GM19467 (cell line): ENCODE data around the gene SLC6A2.

Experiments used
- ATAC-seq: cut with Tn5 transposase; IDR thresholded peaks from one replicate; pipeline ENCODE4 v1.9.1; 2021; ENCODE audit warnings: mild to moderate bottlenecking, moderate library complexity; ENCODE audit not compliant: unreplicated experiment

Gene SLC6A2

DNA sequence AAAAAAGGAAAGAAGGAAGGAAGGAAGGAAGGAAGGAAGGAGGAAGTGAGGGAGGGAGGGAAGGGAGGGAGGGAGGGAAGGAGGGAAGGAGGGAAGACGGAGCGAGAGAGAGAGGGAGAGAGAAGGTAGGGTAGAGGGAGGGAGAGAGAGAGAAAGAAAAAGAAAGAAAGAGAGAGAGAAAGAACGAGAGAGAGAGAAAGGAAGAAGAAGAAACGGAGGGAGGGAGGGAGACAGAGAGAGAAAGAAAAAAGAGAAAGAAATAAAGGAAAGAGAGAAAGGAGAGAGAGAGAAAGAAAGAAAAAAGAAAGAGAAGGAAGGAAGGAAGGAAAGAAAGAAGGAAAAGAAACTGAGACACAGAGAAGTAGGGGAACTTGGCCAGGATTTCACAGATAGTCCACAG lies 8.4 kb upstream of the SLC6A2 start:
- ATAC-seq = no peak

DNA sequence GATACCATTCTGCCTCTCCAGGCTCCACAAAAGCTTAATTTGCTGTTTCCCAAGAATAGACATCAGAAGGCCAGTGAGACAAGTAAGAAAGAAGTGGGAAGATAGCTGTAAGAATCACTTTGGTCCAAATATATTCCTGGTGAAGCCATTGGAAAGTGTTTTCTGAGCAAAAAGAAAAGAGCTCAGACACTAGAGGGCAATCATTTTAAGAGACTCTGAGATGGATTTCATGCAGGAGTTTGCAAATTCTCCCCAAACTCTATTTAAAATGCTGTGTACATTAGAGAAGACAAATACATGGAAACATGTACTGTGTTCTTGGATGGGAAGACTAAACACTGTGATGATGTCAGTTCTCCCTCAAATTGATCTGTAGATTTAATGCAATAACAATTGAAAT lies 8.0 kb upstream of the SLC6A2 start:
- ATAC-seq = no peak

DNA sequence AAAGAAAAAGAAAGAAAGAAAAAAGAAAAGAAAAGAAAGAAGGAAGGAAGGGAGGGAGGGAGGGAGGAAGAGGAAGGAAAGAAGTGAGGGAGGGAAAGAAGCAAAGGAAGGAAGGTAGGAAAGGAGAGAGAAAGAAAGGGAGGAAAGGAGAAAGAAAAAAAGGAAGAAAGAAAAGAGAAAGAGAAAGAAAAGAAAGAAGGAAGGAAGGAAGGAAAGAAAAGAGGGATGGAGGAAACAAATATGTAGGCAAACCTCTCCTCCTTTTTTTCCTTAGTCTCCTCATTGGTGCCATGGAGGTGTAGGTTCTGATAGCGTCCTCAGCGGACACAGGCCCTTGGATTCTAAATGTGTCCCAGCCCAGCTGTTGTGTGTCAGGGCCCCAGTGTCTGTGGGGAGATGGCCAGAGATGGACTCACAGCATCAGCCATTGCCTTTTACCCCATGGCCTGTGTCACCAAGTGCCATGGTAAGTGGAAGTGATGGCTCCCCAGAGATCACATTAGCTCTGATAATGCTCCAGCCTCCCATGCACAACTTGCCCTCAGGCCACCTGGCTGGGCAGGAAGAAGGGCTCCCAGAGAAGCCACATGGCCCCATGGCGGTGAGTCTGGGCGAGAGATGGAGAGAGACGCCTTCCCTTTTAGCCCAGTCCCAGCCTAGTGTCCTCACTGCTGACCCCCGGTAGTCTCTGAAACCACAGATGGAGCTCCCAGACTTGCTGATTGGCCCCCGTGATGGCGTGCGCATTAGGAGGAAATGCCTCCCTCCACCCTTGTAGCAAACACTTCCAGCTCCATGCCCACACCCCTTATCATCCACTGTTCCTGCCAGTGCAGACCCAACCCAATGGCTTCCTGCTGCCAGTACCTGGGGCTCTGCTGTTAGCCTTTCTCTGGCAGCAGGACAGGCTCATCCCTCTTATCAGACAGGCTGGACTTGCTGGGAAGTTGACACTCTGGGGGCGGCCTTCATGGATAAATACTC lies 3.7 kb upstream of the SLC6A2 start:
- ATAC-seq = no peak

DNA sequence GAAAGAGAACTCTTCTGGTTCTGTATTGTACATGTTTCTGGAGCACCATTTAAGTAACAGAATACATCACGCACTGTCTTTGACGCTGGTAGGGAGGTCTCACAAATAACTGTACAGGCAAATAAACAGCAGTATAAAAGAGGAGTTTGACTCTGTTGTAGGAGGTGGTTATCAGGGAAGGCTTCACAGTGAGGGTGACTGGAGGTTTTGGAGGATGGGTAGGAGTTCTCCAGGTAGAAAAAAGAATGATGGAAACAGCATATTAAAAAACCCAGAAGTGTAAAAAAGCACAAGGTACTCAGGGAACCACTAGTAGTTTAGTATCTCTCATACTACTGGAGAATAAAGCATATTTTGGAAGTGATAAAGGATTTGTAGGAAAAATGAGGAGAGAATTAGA lies 2.7 kb upstream of the SLC6A2 start:
- no peak for ATAC-seq

DNA sequence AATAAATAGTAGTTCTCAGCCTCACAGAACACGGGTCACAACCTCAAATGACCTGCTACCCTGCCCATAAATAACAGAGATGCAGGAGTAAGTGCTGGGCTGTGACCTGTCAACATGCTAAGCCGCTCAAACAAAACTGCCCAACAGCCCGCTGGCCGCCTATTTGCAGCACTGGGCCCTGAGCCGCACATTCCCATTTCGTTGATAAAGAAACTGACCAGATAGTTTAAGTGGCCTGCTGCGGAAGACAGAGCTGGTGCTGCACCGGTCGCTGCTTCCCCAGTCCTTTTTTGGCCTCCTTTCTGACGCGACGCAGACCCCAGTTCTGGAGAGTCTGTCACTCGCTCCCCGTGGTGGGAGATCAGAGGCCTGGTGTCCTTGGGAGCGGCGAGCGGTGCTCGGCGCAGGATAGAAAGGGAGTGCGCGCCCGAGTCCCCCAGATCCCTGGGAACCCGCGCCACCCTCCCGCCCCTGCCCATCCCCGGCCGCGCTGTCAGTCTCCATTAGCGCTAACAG lies 349 bp upstream of the SLC6A2 start:
- no peak for ATAC-seq

DNA sequence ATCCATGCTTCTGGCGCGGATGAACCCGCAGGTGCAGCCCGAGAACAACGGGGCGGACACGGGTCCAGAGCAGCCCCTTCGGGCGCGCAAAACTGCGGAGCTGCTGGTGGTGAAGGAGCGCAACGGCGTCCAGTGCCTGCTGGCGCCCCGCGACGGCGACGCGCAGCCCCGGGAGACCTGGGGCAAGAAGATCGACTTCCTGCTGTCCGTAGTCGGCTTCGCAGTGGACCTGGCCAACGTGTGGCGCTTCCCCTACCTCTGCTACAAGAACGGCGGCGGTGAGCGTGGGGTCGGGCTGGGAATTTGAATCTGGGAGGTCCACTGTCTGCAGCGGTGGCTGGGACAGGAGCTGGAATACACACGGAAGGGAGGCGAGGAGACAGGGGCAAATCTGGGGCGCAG lies 904 bp downstream of the SLC6A2 start:
- no peak for ATAC-seq

DNA sequence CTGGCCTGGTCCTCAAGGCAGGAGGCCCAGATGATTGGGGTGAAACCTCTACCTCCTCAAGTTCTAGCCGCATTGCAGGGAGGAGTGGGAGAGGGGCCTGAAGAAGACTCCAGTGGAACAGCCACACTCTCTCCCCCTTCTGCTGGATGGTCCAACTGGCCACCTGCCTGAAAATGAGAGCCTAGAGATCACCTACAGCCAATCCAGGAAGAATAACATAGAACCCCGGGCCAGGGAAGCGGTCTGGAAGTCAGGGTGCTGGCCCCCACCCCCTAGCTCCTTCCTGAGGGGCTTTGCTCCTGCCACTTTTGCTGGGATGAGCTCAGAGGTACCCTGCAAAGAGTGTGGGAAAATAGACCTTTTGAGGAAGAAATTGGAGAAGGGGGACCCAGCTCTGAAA lies 1.8 kb downstream of the SLC6A2 start:
- ATAC-seq = no peak

DNA sequence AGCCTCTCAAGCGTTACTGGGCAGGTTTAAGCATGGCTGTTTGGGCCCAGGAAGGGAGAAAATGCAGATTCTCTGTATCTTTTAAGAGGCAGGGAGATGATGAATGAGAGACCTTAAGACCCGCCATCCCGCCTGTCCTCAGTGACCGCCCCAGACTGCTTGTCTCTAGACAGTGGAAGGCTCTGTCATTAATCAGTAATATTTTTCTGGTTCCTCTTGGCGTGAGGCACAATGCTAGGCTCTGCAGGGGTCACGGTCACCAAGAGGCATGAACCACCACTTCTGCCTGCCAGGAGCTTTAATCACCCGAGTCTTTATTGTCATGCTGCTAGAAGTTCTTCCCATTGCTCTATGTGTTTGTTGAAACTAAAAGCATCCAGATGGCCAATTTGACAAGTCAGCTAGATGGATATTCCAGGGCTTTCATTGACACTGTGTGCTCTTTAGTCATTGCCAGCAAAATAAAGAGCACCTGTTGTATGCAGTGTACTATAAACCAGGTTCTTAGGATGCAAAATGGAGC lies 3.2 kb downstream of the SLC6A2 start:
- no peak for ATAC-seq

DNA sequence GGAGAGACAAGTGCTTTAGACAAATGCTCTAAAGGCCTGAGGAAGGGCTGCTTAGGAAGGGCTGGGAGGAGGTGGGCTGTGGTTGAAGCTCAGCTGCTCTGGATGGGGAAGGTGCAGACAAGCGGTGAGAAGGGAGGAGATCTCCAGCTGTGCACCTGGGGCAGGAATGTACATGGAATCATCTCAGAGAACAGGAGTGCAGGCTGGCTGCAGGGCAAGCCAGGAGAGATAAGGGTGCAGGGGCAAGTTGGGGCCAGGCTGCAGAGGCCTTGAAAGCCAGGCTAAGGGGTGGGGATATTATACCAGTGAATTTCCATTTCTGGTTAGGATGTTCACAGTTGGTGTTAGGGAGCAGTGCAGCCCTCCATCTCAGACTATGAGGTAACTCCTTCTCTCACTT lies 4.2 kb downstream of the SLC6A2 start:
- ATAC-seq = no peak

DNA sequence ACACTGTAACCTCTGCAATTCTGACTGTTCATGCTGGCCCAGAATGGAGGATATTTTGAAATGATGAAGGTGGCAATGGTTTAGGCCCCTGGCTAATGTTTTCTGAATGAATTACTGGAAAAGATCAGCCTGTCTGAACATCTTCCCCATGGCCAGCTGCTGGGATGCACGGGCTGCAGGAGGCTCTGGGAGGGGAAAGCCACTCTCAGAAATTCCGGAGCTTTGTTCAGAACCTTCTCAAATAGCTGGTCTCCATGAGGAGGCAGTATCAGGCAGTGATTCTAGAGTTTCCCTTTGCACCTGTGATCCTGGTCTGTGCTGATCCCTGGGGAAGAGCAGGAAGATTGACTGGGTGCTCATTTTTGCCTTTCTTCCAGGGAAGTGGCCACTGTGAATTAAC lies 5.0 kb downstream of the SLC6A2 start:
- no peak for ATAC-seq

DNA sequence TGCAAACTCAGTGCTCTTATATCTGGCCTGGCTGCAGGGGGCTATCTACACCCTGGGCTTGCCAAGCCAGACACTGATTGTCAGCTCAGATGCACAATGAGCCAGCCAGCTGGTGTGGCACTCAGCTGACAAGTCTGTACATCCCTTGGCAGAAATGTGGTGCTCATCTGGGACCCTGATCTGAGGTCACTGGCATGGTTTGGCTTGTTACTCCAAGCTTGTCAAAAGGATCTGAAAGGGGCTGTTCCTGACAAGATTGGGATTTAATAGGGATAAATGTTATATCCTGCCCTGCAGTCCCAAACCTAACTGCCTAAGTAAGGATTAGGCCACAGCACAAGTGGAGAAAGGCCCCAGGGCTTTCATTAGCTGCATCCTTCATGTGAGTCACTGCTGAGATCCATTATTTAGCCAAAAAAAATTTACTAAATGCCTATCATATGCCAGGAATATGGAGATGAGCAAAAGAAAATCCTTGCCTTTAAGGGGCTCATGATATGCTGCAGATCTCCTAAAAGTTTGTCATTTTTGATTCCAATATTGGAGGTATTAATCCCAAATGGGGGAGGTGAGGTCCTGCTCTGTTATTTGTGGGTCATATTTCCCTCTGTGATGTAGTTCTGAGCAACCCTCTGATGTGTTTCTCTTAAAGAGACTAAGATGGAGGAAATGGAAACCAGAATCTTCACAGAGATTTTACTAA lies 6.3 kb downstream of the SLC6A2 start:
- no peak for ATAC-seq

DNA sequence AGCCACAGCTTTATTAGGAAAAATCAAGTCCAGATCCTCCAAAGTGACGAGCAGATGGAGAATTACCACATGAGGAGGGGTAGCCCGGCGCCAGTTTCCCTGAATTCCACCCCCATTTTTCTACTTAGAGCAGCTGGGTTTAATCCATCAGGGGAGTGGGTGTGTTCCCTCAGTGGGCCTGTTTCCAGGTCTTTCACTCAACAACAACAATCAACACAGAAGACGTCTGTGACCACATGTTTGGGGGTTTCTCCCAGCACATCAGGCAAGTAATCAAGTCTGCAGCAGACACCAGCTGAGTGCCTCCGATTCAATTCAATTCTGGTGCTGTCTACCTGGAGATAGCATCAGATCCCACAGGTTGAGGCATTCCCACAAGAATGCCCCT lies 6.8 kb downstream of the SLC6A2 start:
- no peak for ATAC-seq

DNA sequence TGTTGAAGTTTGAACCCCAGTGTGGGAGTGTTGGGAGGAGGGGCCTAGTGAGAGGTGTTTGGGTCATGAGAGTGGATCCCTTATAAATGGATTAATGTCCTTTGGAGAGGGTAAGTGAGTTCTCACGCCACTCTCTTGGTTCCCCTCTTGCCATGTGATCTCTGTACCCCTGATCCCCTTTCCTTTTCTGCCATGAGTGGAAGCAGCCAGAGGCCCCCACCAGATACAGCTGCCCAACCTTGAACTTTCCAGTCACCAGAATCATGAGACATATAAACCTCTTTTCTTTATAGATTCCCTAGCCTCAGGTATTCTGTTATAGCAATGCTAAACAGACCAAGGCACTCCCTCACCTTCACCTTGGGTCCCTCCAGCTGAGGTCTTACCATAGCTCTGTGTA lies 7.4 kb downstream of the SLC6A2 start:
- ATAC-seq = no peak

DNA sequence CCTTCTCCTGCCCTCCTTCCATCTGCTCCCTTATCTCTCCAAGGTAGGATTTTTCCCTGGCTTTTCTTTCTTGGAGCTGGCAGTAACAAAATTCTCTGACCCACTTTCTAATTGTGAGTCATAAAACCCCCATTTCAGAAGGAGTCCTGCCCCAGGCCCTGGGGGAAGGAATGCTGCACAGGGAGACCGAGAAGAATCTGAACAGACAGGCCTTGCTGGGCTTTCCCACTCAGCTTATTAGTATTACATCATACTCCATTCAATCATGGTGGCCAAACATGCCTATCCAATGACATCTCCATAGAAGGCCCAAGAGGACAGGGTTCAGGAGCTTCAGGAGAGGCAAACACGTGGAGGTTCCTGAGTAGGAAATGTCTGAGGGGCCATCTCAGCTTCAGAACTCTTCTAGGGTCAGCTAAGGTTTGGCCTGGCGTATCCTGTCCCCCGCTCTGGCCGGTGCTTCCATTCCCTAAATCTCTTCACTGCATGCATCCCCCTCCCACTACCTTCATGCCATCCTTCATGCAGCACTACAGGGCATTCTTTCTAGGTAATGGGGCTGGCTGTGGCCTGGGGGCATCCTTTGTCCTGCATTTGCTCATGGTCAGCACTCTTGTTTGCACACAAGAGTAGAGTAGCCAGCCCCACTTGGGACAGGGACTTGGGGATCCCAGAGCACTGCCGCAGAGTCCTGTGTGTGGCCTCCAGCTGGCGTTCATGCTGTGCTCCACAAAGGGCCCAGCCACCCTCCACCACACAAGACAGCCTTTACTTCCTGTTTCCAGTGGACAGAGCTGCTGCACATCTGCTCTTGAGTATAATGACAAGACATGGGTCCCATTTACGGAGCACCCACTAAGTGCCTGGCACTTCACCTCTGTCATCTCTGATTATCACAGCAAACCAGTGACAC lies 8.2 kb downstream of the SLC6A2 start:
- ATAC-seq = no peak

DNA sequence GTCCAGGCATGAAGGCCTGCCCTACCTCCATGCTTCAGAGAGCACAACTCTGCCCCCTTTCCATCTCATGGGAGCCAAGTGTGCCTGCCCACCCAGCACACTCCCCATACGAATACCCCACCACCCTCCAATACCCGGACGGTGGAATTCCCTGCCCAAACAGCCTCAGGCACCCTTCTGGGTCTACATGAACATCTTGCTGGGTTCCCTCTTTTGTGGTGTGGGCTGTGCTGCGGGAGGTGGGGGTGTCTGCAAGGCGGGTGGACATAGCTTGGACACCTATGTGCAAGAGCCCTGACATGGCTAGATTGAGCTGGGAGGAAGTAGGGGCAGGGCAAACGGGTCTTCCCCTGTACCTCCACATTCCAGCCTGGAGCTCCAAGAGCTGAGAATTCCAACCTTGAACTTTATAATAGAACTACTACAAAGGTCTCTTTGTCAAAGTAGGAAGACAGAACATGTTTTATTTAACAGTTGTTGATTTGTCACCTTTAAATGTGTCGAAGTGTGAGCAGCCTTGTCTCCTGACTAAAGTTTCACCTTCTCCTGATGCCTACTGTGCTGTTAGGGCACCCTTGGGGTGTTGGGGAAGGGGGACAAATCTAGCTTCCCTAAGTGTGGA lies 9.1 kb downstream of the SLC6A2 start:
- no peak for ATAC-seq

DNA sequence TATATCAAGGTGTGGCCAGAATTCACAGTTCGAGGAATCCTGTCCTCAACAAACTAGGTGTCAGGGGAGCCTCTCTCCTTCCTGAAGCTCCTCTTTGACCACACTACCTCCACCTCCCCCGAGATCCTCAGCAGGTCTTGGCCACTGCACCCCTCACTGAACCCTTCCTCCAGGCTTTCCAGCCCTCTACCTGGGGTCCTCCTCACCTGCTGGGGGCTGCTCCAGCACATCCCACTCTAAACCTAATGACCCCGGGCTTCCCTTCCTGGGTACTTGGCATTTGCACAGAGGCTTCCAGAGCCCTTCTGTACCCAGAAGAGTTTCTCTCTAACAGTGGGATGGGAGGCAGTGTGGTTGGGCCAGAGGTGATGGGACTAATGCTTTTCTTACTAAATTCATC lies 9.7 kb downstream of the SLC6A2 start:
- no peak for ATAC-seq

DNA sequence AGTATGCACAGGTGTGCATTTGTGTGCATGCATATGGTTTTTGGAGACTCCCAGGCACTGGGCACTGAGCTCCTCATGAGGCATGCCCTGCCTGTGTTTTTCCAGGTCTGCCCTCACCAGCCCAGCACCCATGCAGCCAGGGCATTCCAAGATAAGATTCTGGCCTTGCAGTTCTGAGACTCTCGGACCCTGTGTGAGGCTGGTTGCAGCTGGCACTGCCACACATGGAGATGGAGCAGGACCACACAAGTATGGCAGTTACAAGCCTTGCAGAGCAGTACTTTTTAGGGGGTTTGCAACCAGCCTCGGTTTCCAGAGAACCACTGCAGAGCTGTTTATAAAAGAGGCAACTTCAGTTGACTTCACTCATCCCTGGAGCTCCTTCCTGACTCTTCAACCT lies 10.2 kb downstream of the SLC6A2 start:
- no peak for ATAC-seq

DNA sequence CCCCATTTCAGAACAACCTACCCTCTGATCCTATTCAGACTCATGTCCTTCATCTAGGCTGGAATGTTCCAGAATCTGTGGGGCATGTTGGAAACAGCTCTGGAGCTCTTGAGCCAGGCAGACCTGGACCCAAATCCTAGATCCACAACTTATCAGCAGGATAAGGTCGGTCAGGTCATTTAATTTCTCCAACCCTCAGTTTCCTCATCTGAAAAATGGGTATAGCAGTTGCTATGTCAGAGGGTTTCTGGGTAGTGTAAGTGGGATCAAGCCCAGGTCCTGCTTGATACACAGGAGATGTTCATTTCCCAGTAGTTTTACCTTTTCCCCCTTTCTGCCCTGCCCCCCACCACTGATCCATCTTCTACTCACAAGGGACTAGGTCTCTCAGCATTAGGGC lies 12.0 kb downstream of the SLC6A2 start:
- ATAC-seq = no peak

DNA sequence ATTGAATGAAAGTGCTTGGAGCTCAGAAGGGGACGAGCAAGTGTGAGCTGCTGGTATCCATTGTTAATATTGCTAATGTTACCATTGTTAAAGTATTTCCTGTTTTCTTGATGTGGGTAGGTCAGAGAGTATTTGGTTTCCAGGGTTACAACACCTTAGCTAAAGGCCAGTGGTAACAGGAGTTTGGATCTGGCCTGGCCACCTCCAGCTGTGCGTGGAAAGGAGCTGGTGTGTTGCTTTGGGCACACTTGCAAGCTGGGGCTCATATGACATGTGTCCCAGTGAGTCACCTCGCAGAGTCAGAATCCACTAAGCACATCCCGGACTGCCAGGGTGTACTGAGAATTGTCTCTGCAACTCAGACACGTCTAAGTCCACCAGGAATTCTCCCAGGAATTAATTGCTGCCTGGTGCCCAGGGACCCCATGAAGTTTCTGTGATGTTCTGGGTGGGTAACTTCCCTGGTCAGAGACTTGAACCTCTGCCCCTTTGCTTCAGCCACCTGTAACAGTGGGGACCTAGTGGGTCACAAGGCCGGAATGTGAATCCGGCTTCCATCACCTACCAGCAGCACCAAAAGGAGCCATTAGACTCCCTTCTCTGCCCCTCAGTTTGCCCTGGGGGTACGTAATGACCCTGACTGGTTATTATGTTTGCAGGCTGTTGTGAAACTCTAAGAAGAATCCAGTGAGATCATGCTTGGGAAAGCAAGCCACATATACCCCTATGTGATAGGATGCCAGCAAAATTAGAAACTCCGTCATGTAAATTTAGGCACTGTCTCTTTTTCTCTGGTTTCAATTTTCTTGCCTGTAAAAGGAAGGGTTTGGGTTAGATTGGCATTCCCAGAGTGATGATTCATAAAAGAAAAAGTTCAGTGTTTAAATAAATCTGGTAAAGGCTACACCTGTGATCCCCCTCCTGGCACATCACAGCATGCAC lies 12.8 kb downstream of the SLC6A2 start:
- no peak for ATAC-seq
